HEK293 (cell line): ENCODE results near the gene OR2T29.

Source experiments
- IKZF3 ChIP-seq: fragments of 450-650 bp; IDR thresholded peaks from 2 replicates; pipeline ENCODE4 v1.5.0; 2018; ENCODE audit warnings: missing biosample characterization, mild to moderate bottlenecking, missing genetic modification characterization, moderate library complexity
- ZNF580 ChIP-seq: fragments of 450-650 bp; formaldehyde crosslinking; IDR thresholded peaks from 2 replicates; pipeline ENCODE4 v1.5.1; 2016; ENCODE audit warnings: missing biosample characterization, missing genetic modification characterization

- TF ChIP-seq IKZF3 (tag by site-specific recombination) (no peak), ZNF580 (tag by site-specific recombination) (no peak)
These were observed 34.0 kb upstream of the OR2T29 start for GRCh38 chr1:248596615-248597014.
